Transverse colon (tissue), 4 donors: ENCODE data around the gene SIM2.

Experiments
- EP300 ChIP-seq: sonication (generic); formaldehyde crosslinking; IDR thresholded peaks from one replicate; pipeline ENCODE4 v1.6.1; 2017; ENCODE audit warnings: antibody characterized with exemption, low read depth
- POLR2A ChIP-seq: fragments of 450-650 bp; IDR thresholded peaks from one replicate; pipeline ENCODE4 v1.6.1; 2016; ENCODE audit warnings: antibody characterized with exemption, mild to moderate bottlenecking, moderate library complexity
- POLR2AphosphoS5 ChIP-seq, 3 donors: sonication (generic); formaldehyde crosslinking; IDR thresholded peaks; one replicate each; pipeline ENCODE4 v1.6.1; 2016; ENCODE audit warnings: antibody characterized with exemption in 3 of 3
- TF ChIP-seq, protein P1 (sequence below), 5 experiments: fragments of 200-600 bp in 3 of 5; fragments of 450-650 bp in 2 of 5; sonication (generic) in 3 of 5; IDR thresholded peaks; 1 replicate in 2 of 5; 2 replicates in 3 of 5; pipeline ENCODE4 v1.5.1; 2016 to 2017; ENCODE audit warnings: antibody characterized with exemption in 5 of 5, inconsistent platforms in 3 of 5, mild to moderate bottlenecking in 2 of 5, moderate library complexity in 1 of 5

- TF ChIP-seq POLR2A (no peak), POLR2AphosphoS5 (IDR thresholded peaks at IDR 0.05) (no peak), EP300 (no peak)
- TF ChIP-seq, protein P1, sequence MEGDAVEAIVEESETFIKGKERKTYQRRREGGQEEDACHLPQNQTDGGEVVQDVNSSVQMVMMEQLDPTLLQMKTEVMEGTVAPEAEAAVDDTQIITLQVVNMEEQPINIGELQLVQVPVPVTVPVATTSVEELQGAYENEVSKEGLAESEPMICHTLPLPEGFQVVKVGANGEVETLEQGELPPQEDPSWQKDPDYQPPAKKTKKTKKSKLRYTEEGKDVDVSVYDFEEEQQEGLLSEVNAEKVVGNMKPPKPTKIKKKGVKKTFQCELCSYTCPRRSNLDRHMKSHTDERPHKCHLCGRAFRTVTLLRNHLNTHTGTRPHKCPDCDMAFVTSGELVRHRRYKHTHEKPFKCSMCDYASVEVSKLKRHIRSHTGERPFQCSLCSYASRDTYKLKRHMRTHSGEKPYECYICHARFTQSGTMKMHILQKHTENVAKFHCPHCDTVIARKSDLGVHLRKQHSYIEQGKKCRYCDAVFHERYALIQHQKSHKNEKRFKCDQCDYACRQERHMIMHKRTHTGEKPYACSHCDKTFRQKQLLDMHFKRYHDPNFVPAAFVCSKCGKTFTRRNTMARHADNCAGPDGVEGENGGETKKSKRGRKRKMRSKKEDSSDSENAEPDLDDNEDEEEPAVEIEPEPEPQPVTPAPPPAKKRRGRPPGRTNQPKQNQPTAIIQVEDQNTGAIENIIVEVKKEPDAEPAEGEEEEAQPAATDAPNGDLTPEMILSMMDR (IDR thresholded peaks at IDR 0.05): no peak
Observed at GRCh38 chr21:36743008-36743407, 44.1 kb downstream of the SIM2 start.
